Stomach (tissue), 4 donors: ENCODE results near the gene KDM5A.

Experiments
- POLR2A ChIP-seq, 4 donors: fragments of 450-650 bp; IDR thresholded peaks; one replicate each; pipeline ENCODE4 v1.6.1; 2016; ENCODE audit warnings: antibody characterized with exemption in 4 of 4, control low read depth in 2 of 4, mild to moderate bottlenecking in 1 of 4, moderate library complexity in 1 of 4
- POLR2AphosphoS5 ChIP-seq, 3 donors: sonication (generic); formaldehyde crosslinking; IDR thresholded peaks; one replicate each; pipeline ENCODE4 v1.6.1; 2016; ENCODE audit warnings: antibody characterized with exemption in 3 of 3
- TF ChIP-seq, protein P1 (sequence below), 7 experiments: fragments of 450-650 bp in 4 of 7; fragments of 200-600 bp in 3 of 7; sonication (generic) in 3 of 7; IDR thresholded peaks; one replicate each; pipeline ENCODE4 v1.5.1; 2016 to 2019; ENCODE audit warnings: antibody characterized with exemption in 7 of 7, control low read depth in 2 of 7, mild to moderate bottlenecking in 1 of 7

- TF ChIP-seq, protein P1, sequence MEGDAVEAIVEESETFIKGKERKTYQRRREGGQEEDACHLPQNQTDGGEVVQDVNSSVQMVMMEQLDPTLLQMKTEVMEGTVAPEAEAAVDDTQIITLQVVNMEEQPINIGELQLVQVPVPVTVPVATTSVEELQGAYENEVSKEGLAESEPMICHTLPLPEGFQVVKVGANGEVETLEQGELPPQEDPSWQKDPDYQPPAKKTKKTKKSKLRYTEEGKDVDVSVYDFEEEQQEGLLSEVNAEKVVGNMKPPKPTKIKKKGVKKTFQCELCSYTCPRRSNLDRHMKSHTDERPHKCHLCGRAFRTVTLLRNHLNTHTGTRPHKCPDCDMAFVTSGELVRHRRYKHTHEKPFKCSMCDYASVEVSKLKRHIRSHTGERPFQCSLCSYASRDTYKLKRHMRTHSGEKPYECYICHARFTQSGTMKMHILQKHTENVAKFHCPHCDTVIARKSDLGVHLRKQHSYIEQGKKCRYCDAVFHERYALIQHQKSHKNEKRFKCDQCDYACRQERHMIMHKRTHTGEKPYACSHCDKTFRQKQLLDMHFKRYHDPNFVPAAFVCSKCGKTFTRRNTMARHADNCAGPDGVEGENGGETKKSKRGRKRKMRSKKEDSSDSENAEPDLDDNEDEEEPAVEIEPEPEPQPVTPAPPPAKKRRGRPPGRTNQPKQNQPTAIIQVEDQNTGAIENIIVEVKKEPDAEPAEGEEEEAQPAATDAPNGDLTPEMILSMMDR (IDR thresholded peaks at IDR 0.05): no peak
- no peak for TF ChIP-seq POLR2A (IDR thresholded peaks at IDR 0.05)
- TF ChIP-seq POLR2AphosphoS5 (IDR thresholded peaks at IDR 0.05): no peak
Measured at GRCh38 chr12:337039-337438, 52.1 kb downstream of the KDM5A start.
